CD8-positive, alpha-beta memory T cell (primary cell): ENCODE measurements around the gene EXOSC9. TPM values are rescaled to one million over a fixed set of nuclear protein-coding genes. Genes with fewer than 3 reads are reported as not detected.

ENCODE experiments used
- CTCF ChIA-PET: fragments of 350-600 bp; sonication (Branson Sonifier 250); formaldehyde crosslinking; loops from one replicate; lab custom pipeline; 2021; ENCODE audit warnings: antibody characterized with exemption; lab: Charles Lee
- POLR2A ChIA-PET: fragments of 350-600 bp; sonication (Branson Sonifier 250); formaldehyde crosslinking; loops from one replicate; lab custom pipeline; 2021; ENCODE audit warnings: antibody characterized with exemption; lab: Charles Lee
- DNase-seq, 5 donors: peaks; one replicate each; pipeline versions ENCODE4 v3.0.0 to v3.0.0-alpha.2; 2020 to 2022; ENCODE audit warnings: mixed read lengths in 1 of 5
- H3K27ac ChIP-seq: one replicate; pipeline ENCODE4 v1.7.0; 2013; ENCODE audit warnings: low read depth, mild to moderate bottlenecking, low read length, moderate library complexity
- H3K27me3 ChIP-seq: 2 replicates; pipeline ENCODE4 v1.7.0; 2013; ENCODE audit warnings: low read length, mild to moderate bottlenecking; ENCODE audit not compliant: insufficient read depth, poor library complexity, severe bottlenecking
- H3K36me3 ChIP-seq: 2 replicates; pipeline ENCODE4 v1.7.0; 2013; ENCODE audit warnings: mild to moderate bottlenecking, low read length, moderate library complexity; ENCODE audit not compliant: insufficient read depth
- H3K4me1 ChIP-seq: 2 replicates; pipeline ENCODE4 v1.7.0; 2013; ENCODE audit warnings: mild to moderate bottlenecking, low read length, moderate library complexity; ENCODE audit not compliant: insufficient read depth
- H3K4me3 ChIP-seq: 2 replicates; pipeline ENCODE4 v1.7.0; 2013; ENCODE audit warnings: mild to moderate bottlenecking, low read length
- H3K9me3 ChIP-seq: 2 replicates; pipeline ENCODE4 v1.7.0; 2013; ENCODE audit warnings: mild to moderate bottlenecking, low read length
- H3K27ac Mint-ChIP-seq, 8 donors: one replicate each; pipeline ENCODE4 v1.8.0; 2020 to 2021; ENCODE audit warnings: mixed read lengths in 8 of 8, mild to moderate bottlenecking in 6 of 8, inconsistent platforms in 3 of 8, moderate library complexity in 3 of 8
- H3K27me3 Mint-ChIP-seq, 2 donors: one replicate each; pipeline ENCODE4 v1.8.0; 2020 to 2021; ENCODE audit warnings: mixed read lengths in 2 of 2, mild to moderate bottlenecking in 1 of 2, moderate library complexity in 1 of 2
- H3K36me3 Mint-ChIP-seq, 3 donors: one replicate each; pipeline ENCODE4 v1.8.0; 2020 to 2021; ENCODE audit warnings: mixed read lengths in 3 of 3, inconsistent platforms in 1 of 3, mild to moderate bottlenecking in 1 of 3
- H3K4me1 Mint-ChIP-seq, 3 donors: one replicate each; pipeline ENCODE4 v1.8.0; 2020 to 2021; ENCODE audit warnings: mixed read lengths in 3 of 3, inconsistent platforms in 1 of 3, mild to moderate bottlenecking in 1 of 3
- H3K4me3 Mint-ChIP-seq, 7 donors: one replicate each; pipeline ENCODE4 v1.8.0; 2020 to 2021; ENCODE audit warnings: mixed read lengths in 7 of 7, mild to moderate bottlenecking in 6 of 7, moderate library complexity in 4 of 7, inconsistent platforms in 2 of 7
- H3K9me3 Mint-ChIP-seq, 5 donors: one replicate each; pipeline ENCODE4 v1.8.0; 2020 to 2022; ENCODE audit warnings: mixed read lengths in 5 of 5, mild to moderate bottlenecking in 3 of 5, moderate library complexity in 2 of 5, inconsistent platforms in 1 of 5
- polyA plus RNA-seq: library from polyadenylated mRNA; unstranded; fragments of 300-500 nt; fragmentation: Illumina TruSeq; gene quantifications from one replicate; pipeline ENCODE4 v1.2.3, GENCODE V29; 2021
- total RNA-seq, 2 experiments: library from RNA; stranded (reverse); gene quantifications; one replicate each; pipeline ENCODE4 v1.2.3, GENCODE V29; 2021

The EXOSC9 gene
- total and polyA plus RNA-seq, 3 experiments from 2014 or later = 41.7 to 72.9 (median 72.2) TPM

DNA sequence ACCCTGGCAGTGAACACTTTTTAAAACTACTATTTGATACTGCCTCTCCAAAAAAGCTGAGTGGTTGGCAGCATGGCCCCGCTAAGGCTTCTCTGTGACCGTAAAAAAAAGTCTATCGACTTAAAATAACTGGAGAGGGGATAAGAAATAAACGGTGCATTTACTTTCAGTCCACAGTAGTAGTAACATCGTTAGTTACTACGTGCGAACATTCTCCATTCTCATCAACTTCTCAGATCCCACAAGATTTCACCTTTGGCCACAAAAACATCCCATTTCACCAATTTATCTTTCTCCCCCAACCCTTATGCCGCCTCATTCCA is 524 bp upstream of the EXOSC9 start:
- H3K27ac ChIP-seq = peak overlapping the region; percentile 95
- H3K36me3 Mint-ChIP-seq = peaks cover 0 to 40% (median 11%) of the 10 kb centered on the region in 3 donors
- H3K4me1 ChIP-seq = peaks cover 31% of the 10 kb centered on the region
- peaks cover 0 to 3% of the 10 kb centered on the region in 2 donors for H3K27me3 Mint-ChIP-seq
- no peaks in the 10 kb centered on the region for H3K9me3 Mint-ChIP-seq
- no peak for DNase-seq
- H3K9me3 ChIP-seq = no peaks in the 10 kb centered on the region
- H3K27me3 ChIP-seq = no peaks in the 10 kb centered on the region
- ChIA-PET CTCF (interaction anchor here (1.2 to 1.8 kb wide), 2 partner anchors 10 to 27 kb away, joined by 3 to 7 read pairs; no protein-coding TSS in a partner anchor), POLR2A (interaction anchor here (0.6 to 2.1 kb wide), 4 partner anchors 12 to 104 kb away, joined by 3 to 10 read pairs (median 5); partner anchors contain the start of genes ANXA5 and CCNA2)
- peaks cover 7% of the 10 kb centered on the region for H3K36me3 ChIP-seq
- H3K4me3 ChIP-seq = peak overlapping the region; percentile 100
- peak overlapping the region; percentile 97 to 100 (median 98) for H3K27ac Mint-ChIP-seq
- peak overlapping the region; percentile 94 to 98 (median 97) for H3K4me3 Mint-ChIP-seq
- peaks cover 48 to 69% (median 62%) of the 10 kb centered on the region in 3 donors for H3K4me1 Mint-ChIP-seq

DNA sequence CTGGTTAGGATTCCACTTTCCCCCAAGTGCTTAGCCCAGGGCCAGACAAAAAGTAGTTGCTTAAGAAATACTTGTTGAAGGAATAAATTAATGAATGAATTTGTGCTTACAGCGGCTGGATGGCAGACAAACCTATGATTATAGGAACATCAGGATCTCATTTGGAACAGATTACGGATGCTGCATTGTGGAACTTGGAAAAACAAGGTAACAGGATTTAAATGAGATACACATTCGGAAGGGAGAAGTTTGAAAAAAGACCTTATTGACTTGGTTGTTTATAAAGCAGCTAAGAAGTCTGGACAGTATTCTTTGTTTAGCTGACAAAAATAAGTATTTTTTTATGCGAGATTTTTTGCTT is 572 bp downstream of the EXOSC9 start:
- CTCF ChIA-PET = interaction anchor here (1.0 to 1.8 kb wide), 2 partner anchors 23 to 26 kb away, joined by 5 to 7 read pairs; partner anchors contain the start of gene CCNA2
- peaks cover 0 to 49% (median 11%) of the 10 kb centered on the region in 3 donors for H3K36me3 Mint-ChIP-seq
- Histone ChIP-seq H3K27ac (peak overlapping the region; percentile 95), H3K9me3 (no peaks in the 10 kb centered on the region), H3K4me3 (peak overlapping the region; percentile 100), H3K27me3 (no peaks in the 10 kb centered on the region), H3K4me1 (peaks cover 31% of the 10 kb centered on the region), H3K36me3 (peaks cover 7% of the 10 kb centered on the region)
- POLR2A ChIA-PET = interaction anchor here (0.8 to 2.1 kb wide), 4 partner anchors 23 to 931 kb away, joined by 3 to 10 read pairs (median 4); partner anchors contain the start of genes ANXA5, BBS12 and CCNA2
- H3K9me3 Mint-ChIP-seq = no peaks in the 10 kb centered on the region
- peak overlapping the region; percentile 94 to 98 (median 97) for H3K4me3 Mint-ChIP-seq
- H3K27me3 Mint-ChIP-seq = peaks cover 0 to 3% of the 10 kb centered on the region in 2 donors
- DNase-seq = no peak
- peak overlapping the region; percentile 97 to 100 (median 98) for H3K27ac Mint-ChIP-seq
- H3K4me1 Mint-ChIP-seq = peaks cover 43 to 66% (median 59%) of the 10 kb centered on the region in 3 donors

GRCh38 chr4:121806411-121806810 is 5.3 kb downstream of the EXOSC9 start:
- Mint-ChIP-seq H3K27ac (peak overlapping the region in 1 of 8 donors; percentile 21), H3K4me1 (peaks cover 25 to 51% (median 48%) of the 10 kb centered on the region in 3 donors), H3K9me3 (no peaks in the 10 kb centered on the region), H3K4me3 (no peak overlapping the region), H3K27me3 (no peaks in the 10 kb centered on the region), H3K36me3 (peaks cover 0 to 78% (median 20%) of the 10 kb centered on the region in 3 donors)
- H3K36me3 ChIP-seq = peaks cover 19% of the 10 kb centered on the region
- no peaks in the 10 kb centered on the region for H3K27me3 ChIP-seq
- peaks cover 15% of the 10 kb centered on the region for H3K4me1 ChIP-seq
- H3K4me3 ChIP-seq = no peak overlapping the region
- ChIA-PET CTCF (no interaction called here), POLR2A (no interaction called here)
- no peaks in the 10 kb centered on the region for H3K9me3 ChIP-seq
- no peak for DNase-seq
- no peak overlapping the region for H3K27ac ChIP-seq

DNA sequence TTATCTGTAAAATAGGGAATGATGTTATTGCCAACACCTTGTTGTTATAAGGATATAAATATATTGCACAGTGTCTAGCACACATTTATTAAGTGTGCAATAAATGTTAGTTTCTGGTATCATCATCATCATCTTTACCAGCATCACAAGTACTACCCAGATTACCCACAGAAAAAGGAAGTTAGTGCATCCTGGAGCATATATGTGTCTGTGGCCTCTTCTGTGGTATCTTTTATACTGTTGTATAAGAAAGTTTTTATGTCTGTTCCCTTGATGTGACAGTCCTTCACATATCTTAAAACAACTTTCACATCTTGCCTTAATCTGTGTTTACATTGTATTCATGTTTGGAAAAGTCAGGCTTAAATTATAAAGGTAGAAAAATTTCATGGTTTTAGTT is 10.0 kb downstream of the EXOSC9 start:
- Mint-ChIP-seq H3K36me3 (peaks cover 0 to 82% (median 19%) of the 10 kb centered on the region in 3 donors), H3K27me3 (no peaks in the 10 kb centered on the region), H3K27ac (peak overlapping the region in 4 of 8 donors; percentile 3 to 37 (median 14)), H3K4me3 (no peak overlapping the region), H3K4me1 (peaks cover 11 to 28% (median 26%) of the 10 kb centered on the region in 3 donors), H3K9me3 (no peaks in the 10 kb centered on the region)
- DNase-seq = no peak
- no peaks in the 10 kb centered on the region for H3K27me3 ChIP-seq
- POLR2A ChIA-PET = no interaction called here
- H3K4me3 ChIP-seq = no peak overlapping the region
- no peaks in the 10 kb centered on the region for H3K9me3 ChIP-seq
- CTCF ChIA-PET = interaction anchor here (1.0 kb wide), 1 partner anchor 10 kb away, joined by 3 read pairs; the partner anchor contains the start of gene EXOSC9
- no peaks in the 10 kb centered on the region for H3K4me1 ChIP-seq
- no peak overlapping the region for H3K27ac ChIP-seq
- H3K36me3 ChIP-seq = peaks cover 28% of the 10 kb centered on the region

DNA sequence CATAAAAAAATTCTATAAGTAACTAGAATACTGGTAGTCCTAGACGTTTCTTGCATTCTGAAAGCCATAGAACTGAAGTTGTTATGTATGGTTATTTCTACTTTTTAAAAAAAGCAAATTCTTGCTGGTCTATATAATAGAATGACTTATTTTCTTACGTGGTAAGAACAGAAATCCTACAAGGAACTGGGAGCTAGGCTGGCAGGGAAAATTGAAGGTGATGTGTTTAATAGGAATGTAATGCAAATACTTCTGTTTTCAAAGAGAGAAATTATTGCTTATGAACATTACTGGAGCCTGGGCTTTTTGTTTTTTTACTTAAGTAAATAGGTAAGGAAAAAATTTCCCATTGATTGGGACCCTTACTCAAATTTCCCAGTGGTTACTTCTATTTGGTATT is 13.6 kb downstream of the EXOSC9 start:
- H3K4me3 ChIP-seq = no peak overlapping the region
- peak overlapping the region in 3 of 8 donors; percentile 29 to 64 (median 29) for H3K27ac Mint-ChIP-seq
- ChIA-PET CTCF (no interaction called here), POLR2A (no interaction called here)
- peaks cover 20% of the 10 kb centered on the region for H3K36me3 ChIP-seq
- H3K27ac ChIP-seq = no peak overlapping the region
- H3K4me3 Mint-ChIP-seq = no peak overlapping the region
- H3K27me3 Mint-ChIP-seq = no peaks in the 10 kb centered on the region
- H3K27me3 ChIP-seq = no peaks in the 10 kb centered on the region
- DNase-seq = no peak
- H3K36me3 Mint-ChIP-seq = peaks cover 0 to 76% (median 14%) of the 10 kb centered on the region in 3 donors
- no peaks in the 10 kb centered on the region for H3K4me1 ChIP-seq
- H3K9me3 Mint-ChIP-seq = no peaks in the 10 kb centered on the region
- H3K9me3 ChIP-seq = no peaks in the 10 kb centered on the region
- peaks cover 8 to 25% (median 23%) of the 10 kb centered on the region in 3 donors for H3K4me1 Mint-ChIP-seq

- ChIA-PET CTCF (no interaction called here), POLR2A (no interaction called here)
- H3K4me1 ChIP-seq = no peaks in the 10 kb centered on the region
- H3K9me3 ChIP-seq = no peaks in the 10 kb centered on the region
- Mint-ChIP-seq H3K36me3 (peaks cover 0 to 58% (median 14%) of the 10 kb centered on the region in 3 donors), H3K27ac (peak overlapping the region in 2 of 8 donors; percentile 57 to 70), H3K4me3 (no peak overlapping the region), H3K9me3 (no peaks in the 10 kb centered on the region), H3K4me1 (peaks cover 4 to 18% (median 13%) of the 10 kb centered on the region in 3 donors), H3K27me3 (no peaks in the 10 kb centered on the region)
- H3K4me3 ChIP-seq = no peak overlapping the region
- H3K36me3 ChIP-seq = peaks cover 12% of the 10 kb centered on the region
- no peak overlapping the region for H3K27ac ChIP-seq
- H3K27me3 ChIP-seq = no peaks in the 10 kb centered on the region
- no peak for DNase-seq
Measured at GRCh38 chr4:121817006-121817405, 15.9 kb downstream of the EXOSC9 start.

DNA sequence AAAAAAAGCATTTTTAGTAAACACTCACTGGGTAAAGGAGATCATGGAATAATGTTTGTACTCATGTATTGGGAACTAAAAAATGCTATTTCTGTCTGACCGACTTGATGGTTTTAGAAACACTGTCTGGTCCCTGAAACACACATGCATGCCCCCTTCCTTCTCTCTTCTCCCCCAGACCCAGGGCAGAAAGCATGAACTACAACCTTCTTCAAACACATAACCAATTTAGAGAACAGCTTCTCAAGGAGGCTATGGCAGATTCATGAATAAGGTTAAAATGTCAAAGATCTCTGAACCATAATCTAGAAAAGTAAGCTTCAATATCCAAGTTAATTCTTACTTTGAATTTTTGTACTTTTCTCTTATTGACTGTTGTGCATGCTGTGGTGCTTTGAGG is 16.6 kb downstream of the EXOSC9 start:
- Histone ChIP-seq H3K27me3 (no peaks in the 10 kb centered on the region), H3K4me1 (no peaks in the 10 kb centered on the region), H3K36me3 (peaks cover 12% of the 10 kb centered on the region), H3K9me3 (no peaks in the 10 kb centered on the region), H3K4me3 (no peak overlapping the region), H3K27ac (no peak overlapping the region)
- peak overlapping the region in 5 of 8 donors; percentile 6 to 76 (median 22) for H3K27ac Mint-ChIP-seq
- no peaks in the 10 kb centered on the region for H3K27me3 Mint-ChIP-seq
- peaks cover 0 to 52% (median 14%) of the 10 kb centered on the region in 3 donors for H3K36me3 Mint-ChIP-seq
- H3K4me3 Mint-ChIP-seq = no peak overlapping the region
- ChIA-PET POLR2A (no interaction called here), CTCF (no interaction called here)
- no peaks in the 10 kb centered on the region for H3K9me3 Mint-ChIP-seq
- peaks cover 10 to 23% (median 18%) of the 10 kb centered on the region in 3 donors for H3K4me1 Mint-ChIP-seq
- no peak for DNase-seq

GRCh38 chr4:121818215-121818614 is 17.1 kb downstream of the EXOSC9 start:
- ChIA-PET POLR2A (no interaction called here), CTCF (interaction anchor here (0.9 kb wide), 1 partner anchor 10 kb away, joined by 3 read pairs; no protein-coding TSS in a partner anchor)
- Histone ChIP-seq H3K27me3 (no peaks in the 10 kb centered on the region), H3K4me3 (no peak overlapping the region), H3K27ac (no peak overlapping the region), H3K4me1 (no peaks in the 10 kb centered on the region), H3K36me3 (peaks cover 12% of the 10 kb centered on the region), H3K9me3 (no peaks in the 10 kb centered on the region)
- H3K27ac Mint-ChIP-seq = peak overlapping the region in 5 of 8 donors; percentile 8 to 76 (median 46)
- H3K27me3 Mint-ChIP-seq = peaks cover 0 to 2% of the 10 kb centered on the region in 2 donors
- no peak overlapping the region for H3K4me3 Mint-ChIP-seq
- H3K36me3 Mint-ChIP-seq = peaks cover 0 to 50% (median 12%) of the 10 kb centered on the region in 3 donors
- peaks cover 14 to 26% (median 19%) of the 10 kb centered on the region in 3 donors for H3K4me1 Mint-ChIP-seq
- no peak for DNase-seq
- H3K9me3 Mint-ChIP-seq = no peaks in the 10 kb centered on the region
